OCI-LY7 (cell line): ENCODE results near the gene SKIL.

ENCODE experiments used
- CTCF ChIP-seq: fragments of 200-600 bp; sonication (generic); conservative IDR thresholded peaks from 2 replicates; pipeline ENCODE4 v1.5.1; 2014; ENCODE audit warnings: mild to moderate bottlenecking, antibody characterized with exemption, low read length, moderate library complexity, mixed read lengths
- EZH2phosphoT487 ChIP-seq: fragments of 200-600 bp; sonication (generic); IDR thresholded peaks from 2 replicates; pipeline ENCODE4 v1.6.1; 2018; ENCODE audit warnings: low read depth, borderline replicate concordance, mild to moderate bottlenecking, mixed run types, antibody characterized with exemption, low read length, moderate library complexity, mixed read lengths

- TF ChIP-seq CTCF (no peak), EZH2phosphoT487 (no peak)
Measured at GRCh38 chr3:170391108-170391507, 33.6 kb downstream of the SKIL start.
